GM21423 (cell line): Measurements from ENCODE around the gene MYL9.
"Not testable (repeated sequence)": the region's sequence is repeated elsewhere in the genome, so short reads cannot be mapped to it uniquely, and the experiment has no call there.

Experiments used
- ATAC-seq: cut with Tn5 transposase; IDR thresholded peaks from one replicate; pipeline ENCODE4 v1.9.1; 2021; ENCODE audit warnings: mild to moderate bottlenecking, moderate library complexity; ENCODE audit not compliant: unreplicated experiment

Gene MYL9

GRCh38 chr20:36541227-36541767 lies at the start of gene MYL9:
Gene MYL9, plus strand, starts transcription at chr20:36541519. Its CDS starts 3,366 bp downstream, at chr20:36544885.
- no peak for ATAC-seq

- ATAC-seq, result peak; percentile 54
Observed at GRCh38 chr20:36491901-36492617, 49.3 kb upstream of the MYL9 start.

- no peak for ATAC-seq
Observed at GRCh38 chr20:36493051-36493800, 48.1 kb upstream of the MYL9 start.

- no peak for ATAC-seq
Observed at GRCh38 chr20:36493801-36494114, 47.6 kb upstream of the MYL9 start.

- no peak for ATAC-seq
Observed at GRCh38 chr20:36496707-36497669, 44.3 kb upstream of the MYL9 start.

GRCh38 chr20:36497856-36498255 lies 43.5 kb upstream of the MYL9 start:
- no peak for ATAC-seq

GRCh38 chr20:36498386-36499179 lies 42.7 kb upstream of the MYL9 start:
- no peak for ATAC-seq

GRCh38 chr20:36499211-36499610 lies 42.1 kb upstream of the MYL9 start:
- ATAC-seq, result no peak

GRCh38 chr20:36499723-36500501 lies 41.4 kb upstream of the MYL9 start:
- ATAC-seq, result no peak

GRCh38 chr20:36501367-36502006 lies 39.8 kb upstream of the MYL9 start:
- ATAC-seq, result no peak

GRCh38 chr20:36504295-36504694 lies 37.0 kb upstream of the MYL9 start:
- ATAC-seq, result no peak

GRCh38 chr20:36506253-36506652 lies 35.1 kb upstream of the MYL9 start:
- ATAC-seq, result no peak

- ATAC-seq, result no peak
Observed at GRCh38 chr20:36507746-36508145, 33.6 kb upstream of the MYL9 start.

- no peak for ATAC-seq
Observed at GRCh38 chr20:36519012-36519719, 22.2 kb upstream of the MYL9 start.

GRCh38 chr20:36519944-36520343 lies 21.4 kb upstream of the MYL9 start:
- ATAC-seq, result no peak

- ATAC-seq, result no peak
Observed at GRCh38 chr20:36521526-36521925, 19.8 kb upstream of the MYL9 start.

GRCh38 chr20:36522412-36522811 lies 18.9 kb upstream of the MYL9 start:
- ATAC-seq, result not testable (repeated sequence)

- ATAC-seq, result no peak
Observed at GRCh38 chr20:36523341-36523740, 18.0 kb upstream of the MYL9 start.
